GM13976 (cell line): ENCODE results near the gene NUDT3.

ENCODE experiments used
- DNase-seq: peaks from one replicate; pipeline ENCODE4 v3.0.0; 2012; ENCODE audit warnings: low spot score
- in situ Hi-C: fragments of 300-500 bp; cut with MboI; formaldehyde crosslinking; loops from one replicate; pipeline ENCODE4 v1.12.0; 2022; ENCODE audit warnings: low sequenced_read_pairs, mixed read lengths, inconsistent platforms; ENCODE audit not compliant: unreplicated experiment
- TF ChIP-seq, protein P1 (sequence below): IDR thresholded peaks from 2 replicates; pipeline ENCODE4 v1.5.1; 2012; ENCODE audit warnings: borderline replicate concordance, mild to moderate bottlenecking; ENCODE audit not compliant: insufficient read depth; ENCODE audit errors: extremely low read depth, missing control alignments, control extremely low read depth

The NUDT3 gene

GRCh38 chr6:34343806-34344205 is 48.7 kb downstream of the NUDT3 start:
- DNase-seq: no peak
- in situ Hi-C loops: no loop called here
- TF ChIP-seq, protein P1, sequence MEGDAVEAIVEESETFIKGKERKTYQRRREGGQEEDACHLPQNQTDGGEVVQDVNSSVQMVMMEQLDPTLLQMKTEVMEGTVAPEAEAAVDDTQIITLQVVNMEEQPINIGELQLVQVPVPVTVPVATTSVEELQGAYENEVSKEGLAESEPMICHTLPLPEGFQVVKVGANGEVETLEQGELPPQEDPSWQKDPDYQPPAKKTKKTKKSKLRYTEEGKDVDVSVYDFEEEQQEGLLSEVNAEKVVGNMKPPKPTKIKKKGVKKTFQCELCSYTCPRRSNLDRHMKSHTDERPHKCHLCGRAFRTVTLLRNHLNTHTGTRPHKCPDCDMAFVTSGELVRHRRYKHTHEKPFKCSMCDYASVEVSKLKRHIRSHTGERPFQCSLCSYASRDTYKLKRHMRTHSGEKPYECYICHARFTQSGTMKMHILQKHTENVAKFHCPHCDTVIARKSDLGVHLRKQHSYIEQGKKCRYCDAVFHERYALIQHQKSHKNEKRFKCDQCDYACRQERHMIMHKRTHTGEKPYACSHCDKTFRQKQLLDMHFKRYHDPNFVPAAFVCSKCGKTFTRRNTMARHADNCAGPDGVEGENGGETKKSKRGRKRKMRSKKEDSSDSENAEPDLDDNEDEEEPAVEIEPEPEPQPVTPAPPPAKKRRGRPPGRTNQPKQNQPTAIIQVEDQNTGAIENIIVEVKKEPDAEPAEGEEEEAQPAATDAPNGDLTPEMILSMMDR: no peak

GRCh38 chr6:34342247-34342646 is 50.2 kb downstream of the NUDT3 start:
- DNase-seq: no peak
- in situ Hi-C loops: no loop called here
- TF ChIP-seq, protein P1: no peak

DNA sequence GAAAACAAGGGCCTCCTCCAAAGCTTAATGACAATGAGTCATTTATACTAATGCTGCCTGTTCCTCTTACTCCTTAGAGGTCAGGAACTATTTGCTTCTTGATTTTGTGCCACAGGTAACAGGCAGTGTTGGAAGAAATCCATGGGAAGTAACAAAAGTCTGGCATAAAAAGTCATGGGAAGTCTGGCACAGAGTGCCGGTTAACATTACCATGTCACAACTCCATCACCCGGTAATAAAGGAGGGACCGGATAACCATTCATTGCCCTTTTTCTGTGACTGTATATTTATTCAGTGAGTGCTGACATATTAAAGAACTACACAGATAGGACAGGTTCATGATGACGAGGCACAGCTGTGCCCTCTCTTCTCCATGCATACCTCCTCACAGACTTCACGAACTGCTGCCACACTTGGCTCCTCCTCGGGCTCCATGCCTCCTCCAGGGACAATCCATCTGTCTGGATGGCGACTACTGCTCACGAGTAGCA is 50.9 kb downstream of the NUDT3 start:
- TF ChIP-seq, protein P1: no peak
- in situ Hi-C loops: no loop called here
- DNase-seq: no peak

DNA sequence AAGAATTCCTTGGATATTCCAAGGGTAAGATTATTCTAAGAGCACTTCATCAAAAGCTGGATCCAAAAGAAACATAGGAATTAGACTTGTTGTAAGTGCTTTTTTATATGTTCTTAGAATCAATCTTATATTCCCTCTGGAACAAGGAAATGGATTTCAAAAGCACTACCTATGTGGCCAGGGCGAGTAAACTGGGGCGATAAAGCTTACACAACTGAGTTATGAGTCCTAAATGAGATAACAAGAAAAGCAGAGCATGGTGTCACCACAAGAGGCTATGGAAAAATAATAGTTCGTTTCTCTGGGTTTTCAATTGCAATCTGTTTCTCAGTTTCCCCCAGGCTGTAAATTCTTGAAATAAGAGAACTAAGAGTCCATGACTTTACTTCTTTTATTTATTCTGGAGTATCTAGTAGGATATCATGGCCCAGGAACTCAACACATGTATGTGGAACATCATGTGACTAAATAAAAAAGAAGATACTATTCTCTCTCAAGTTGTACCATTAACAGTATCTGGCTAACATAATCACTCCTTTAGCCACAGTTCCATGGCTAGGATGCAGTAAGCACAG is 51.5 kb downstream of the NUDT3 start:
- in situ Hi-C loops: no loop called here
- DNase-seq: no peak
- TF ChIP-seq, protein P1: no peak

GRCh38 chr6:34340394-34340793 is 52.1 kb downstream of the NUDT3 start:
- in situ Hi-C loops: no loop called here
- TF ChIP-seq, protein P1: no peak
- DNase-seq: no peak

- DNase-seq: no peak
- in situ Hi-C loops: no loop called here
- TF ChIP-seq, protein P1: no peak
These were observed 52.5 kb downstream of the NUDT3 start for GRCh38 chr6:34339971-34340370.

DNA sequence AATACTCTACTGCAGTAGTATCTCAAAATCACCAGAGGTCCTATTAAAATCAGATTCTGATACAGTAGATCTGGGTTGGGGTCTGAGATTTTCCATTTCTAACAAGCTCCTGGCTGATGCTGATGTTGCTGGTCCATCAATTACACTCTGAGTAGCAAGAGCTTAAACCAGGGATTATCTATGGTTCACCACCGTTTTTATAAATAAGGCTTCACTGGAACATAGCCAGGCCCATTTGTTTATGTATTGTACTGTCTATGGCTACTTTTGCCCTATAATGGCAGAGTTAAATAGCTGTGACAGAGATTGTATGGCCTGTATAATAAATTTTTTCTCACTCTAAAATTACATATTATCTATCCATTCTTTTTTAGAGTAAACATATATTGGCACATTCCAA is 53.0 kb downstream of the NUDT3 start:
- DNase-seq: no peak
- TF ChIP-seq, protein P1: no peak
- in situ Hi-C loops: no loop called here
